Activated CD4-positive, alpha-beta T cell treated with anti-CD3 and anti-CD28 coated beads, Interleukin-2, amount 50 U/mL, for 1 hour (primary cell): ENCODE results near the gene RIN1.
"Not testable (repeated sequence)": the region's sequence is repeated elsewhere in the genome, so short reads cannot be mapped to it uniquely, and the experiment has no call there.

Experiments
- DNase-seq: peaks from one replicate; pipeline ENCODE4 v3.0.0-alpha.2; 2020

RIN1 gene

GRCh38 chr11:66336234-66337102 lies at the start of gene RIN1:
Gene RIN1, minus strand, starts transcription at chr11:66336434. Its CDS starts 32 bp downstream, at chr11:66336402.
- no peak for DNase-seq

- DNase-seq, result not testable (repeated sequence)
These were observed 48.1 kb upstream of the RIN1 start for GRCh38 chr11:66384316-66384715.

- not testable (repeated sequence) for DNase-seq
These were observed 44.0 kb upstream of the RIN1 start for GRCh38 chr11:66380264-66380663.

- not testable (repeated sequence) for DNase-seq
These were observed 37.6 kb upstream of the RIN1 start for GRCh38 chr11:66373690-66374287.

- DNase-seq, result no peak
These were observed 37.0 kb upstream of the RIN1 start for GRCh38 chr11:66373265-66373664.

GRCh38 chr11:66371627-66372415 lies 35.6 kb upstream of the RIN1 start, which contains the start of gene SLC29A2:
Gene SLC29A2, minus strand, starts transcription at chr11:66371760. Its CDS starts 169 bp downstream, at chr11:66371591.
- peak; percentile 66 for DNase-seq

GRCh38 chr11:66369073-66369894 lies 33.0 kb upstream of the RIN1 start:
- no peak for DNase-seq

GRCh38 chr11:66368484-66368883 lies 32.2 kb upstream of the RIN1 start:
- no peak for DNase-seq

- no peak for DNase-seq
These were observed 31.5 kb upstream of the RIN1 start for GRCh38 chr11:66367561-66368312.

- no peak for DNase-seq
These were observed 30.7 kb upstream of the RIN1 start for GRCh38 chr11:66366844-66367477.

- no peak for DNase-seq
These were observed 29.7 kb upstream of the RIN1 start for GRCh38 chr11:66365711-66366619.

- no peak for DNase-seq
These were observed 28.9 kb upstream of the RIN1 start for GRCh38 chr11:66365166-66365565.

- DNase-seq, result peak; percentile 68
These were observed 27.7 kb upstream of the RIN1 start for GRCh38 chr11:66363805-66364535.

GRCh38 chr11:66363187-66363601 lies 27.0 kb upstream of the RIN1 start:
- no peak for DNase-seq

GRCh38 chr11:66362481-66363147 lies 26.4 kb upstream of the RIN1 start:
- no peak for DNase-seq

GRCh38 chr11:66361502-66361941 lies 25.3 kb upstream of the RIN1 start:
- DNase-seq, result no peak

- DNase-seq, result no peak
These were observed 24.3 kb upstream of the RIN1 start for GRCh38 chr11:66360406-66361073.

GRCh38 chr11:66359662-66360087 lies 23.4 kb upstream of the RIN1 start:
- DNase-seq, result no peak
